Measurements from ENCODE around the gene TPX2. TPM values are rescaled to one million over a fixed set of nuclear protein-coding genes. Genes with fewer than 3 reads are reported as not detected.

Gene TPX2
- total RNA-seq, 8 experiments from 2014 or later = 1.1 to 75.3 (median 6.1) TPM

DNA sequence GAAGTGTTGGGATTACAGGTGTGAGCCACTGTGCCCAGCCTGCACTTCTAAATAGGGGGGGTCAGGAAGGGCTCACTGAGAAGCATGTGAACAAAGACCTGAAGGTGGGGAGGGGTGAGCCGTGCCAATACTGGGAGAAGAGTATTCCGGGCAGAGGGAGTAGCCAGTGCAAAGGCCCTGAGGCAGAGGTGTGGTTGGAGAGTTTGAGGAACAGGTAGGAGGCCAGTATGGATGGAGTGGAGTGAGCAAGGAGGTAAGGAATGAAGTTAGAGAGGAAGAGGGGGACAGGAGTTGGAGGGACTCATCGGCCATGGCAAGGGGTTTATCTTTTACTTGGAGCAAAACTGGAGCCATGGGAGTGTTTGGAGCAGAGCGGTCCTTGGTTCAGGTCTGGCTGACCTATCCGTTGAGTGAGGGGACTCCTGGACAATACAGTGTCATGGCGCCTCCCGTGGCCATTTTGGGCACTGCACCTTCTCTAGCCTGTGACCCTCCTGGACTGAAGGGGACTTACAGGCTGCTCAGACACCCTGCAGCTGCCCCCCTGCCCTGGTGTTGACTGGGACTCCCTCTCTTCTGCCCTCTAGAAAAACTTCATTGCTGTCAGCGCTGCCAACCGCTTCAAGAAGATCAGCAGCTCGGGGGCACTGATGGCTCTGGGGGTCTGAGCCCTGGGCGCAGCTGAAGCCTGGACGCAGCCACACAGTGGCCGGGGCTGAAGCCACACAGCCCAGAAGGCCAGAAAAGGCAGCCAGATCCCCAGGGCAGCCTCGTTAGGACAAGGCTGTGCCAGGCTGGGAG lies 94.2 kb downstream of the TPX2 start:
- H3K4me3 ChIP-seq = no peak overlapping the region
- 14 to 100% (median 69%) methylated on average over 1 to 7 of the region's 14 CpGs; no CpG with 5 or more reads in 2 of the 10 experiments for WGBS, 10 experiments
- no peak overlapping the region for H3K27ac ChIP-seq
- H3K4me1 ChIP-seq (replicated peaks in 1 of 2) = peaks cover 8 to 18% of the 10 kb centered on the region in 2 donors
- ATAC-seq (replicated peaks in 6 of 8) = peak; percentile 6 to 67 (median 40)
- in situ Hi-C loops (cut with MboI; ENCODE audit: low pct_unique_long_range_greater_than_20kb in 2 of 9, low sequenced_read_pairs in 9 of 9, unreplicated experiment in 9 of 9) = loop anchor here in 2 of 9 experiments (25.0 kb wide), 2 partner anchors 254 to 829 kb away; partner anchors contain the start of gene C20orf203 (in 1 of the 2)

DNA sequence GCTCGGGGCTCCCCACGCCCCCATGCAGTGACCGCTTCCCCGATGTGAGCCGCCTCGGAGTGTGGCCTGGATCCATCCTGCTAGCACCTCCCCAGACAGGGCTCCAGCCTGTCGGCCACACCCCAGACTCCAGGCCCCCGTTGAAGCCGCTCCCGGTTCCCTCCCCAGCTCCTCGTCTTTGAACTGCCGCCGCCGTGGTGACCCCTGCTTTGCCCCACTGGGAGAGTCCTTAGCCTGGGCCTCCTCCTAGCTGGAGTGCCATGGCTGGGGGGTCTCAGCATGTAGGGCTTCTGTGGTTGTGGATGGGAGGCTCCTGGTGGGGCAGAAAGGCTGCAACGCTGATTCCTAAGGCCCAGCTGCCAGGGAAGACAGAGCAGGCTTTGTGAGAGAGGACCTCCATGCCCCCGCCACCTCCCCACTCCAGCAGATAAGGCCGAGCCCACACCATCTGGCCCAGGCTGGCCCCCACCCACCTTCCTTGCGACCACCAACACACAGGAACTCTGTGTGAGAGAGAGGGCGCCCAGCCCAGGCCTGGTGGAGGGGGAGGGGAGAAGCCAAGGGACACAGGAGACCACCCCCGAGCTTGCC lies 94.9 kb downstream of the TPX2 start:
- no peak overlapping the region for H3K27ac ChIP-seq
- H3K4me3 ChIP-seq = no peak overlapping the region
- ATAC-seq (replicated peaks in 6 of 8) = peak in 6 of 8 experiments; percentile 2 to 24 (median 14)
- in situ Hi-C loops (cut with MboI; ENCODE audit: low pct_unique_long_range_greater_than_20kb in 2 of 9, low sequenced_read_pairs in 9 of 9, unreplicated experiment in 9 of 9) = loop anchor here in 2 of 9 experiments (25.0 kb wide), 2 partner anchors 253 to 828 kb away; partner anchors contain the start of gene C20orf203 (in 1 of the 2)
- WGBS, 10 experiments = 0% methylated on average over 1 of the region's 20 CpGs; no CpG with 5 or more reads in 9 of the 10 experiments
- peaks cover 8 to 18% of the 10 kb centered on the region in 2 donors for H3K4me1 ChIP-seq (replicated peaks in 1 of 2)

DNA sequence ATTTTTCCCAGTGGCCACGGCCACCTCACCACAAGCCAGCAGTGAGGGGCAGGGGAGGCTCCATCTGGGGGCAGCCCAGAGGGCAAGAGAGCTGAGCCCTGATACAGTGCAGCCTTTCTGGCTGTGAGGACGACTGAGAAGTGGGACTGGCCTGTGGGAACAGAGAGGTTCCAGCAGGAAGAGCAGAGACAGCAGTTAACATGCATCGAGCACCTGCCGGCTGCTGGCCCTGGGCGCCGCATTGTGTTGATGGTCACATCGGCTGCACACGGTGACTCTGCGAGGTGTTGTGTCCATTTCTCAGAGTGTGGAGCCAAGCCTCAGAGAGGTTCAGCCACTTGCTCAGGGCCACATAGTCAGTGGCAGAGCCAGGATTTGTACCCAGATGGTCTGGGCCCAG lies 96.5 kb downstream of the TPX2 start:
- peak in 2 of 8 experiments; percentile 6 to 11 for ATAC-seq (replicated peaks in 6 of 8)
- WGBS, 10 experiments = 85 to 100% methylated on average over 1 to 6 of the region's 9 CpGs; no CpG with 5 or more reads in 8 of the 10 experiments
- no peak overlapping the region for H3K4me3 ChIP-seq
- H3K4me1 ChIP-seq (replicated peaks in 1 of 2) = peaks cover 8 to 18% of the 10 kb centered on the region in 2 donors
- in situ Hi-C loops (cut with MboI; ENCODE audit: low pct_unique_long_range_greater_than_20kb in 2 of 9, low sequenced_read_pairs in 9 of 9, unreplicated experiment in 9 of 9) = loop anchor here in 2 of 9 experiments (25.0 kb wide), 2 partner anchors 252 to 827 kb away; partner anchors contain the start of gene C20orf203 (in 1 of the 2)
- H3K27ac ChIP-seq = peak overlapping the region in 1 of 2 donors; percentile 10

DNA sequence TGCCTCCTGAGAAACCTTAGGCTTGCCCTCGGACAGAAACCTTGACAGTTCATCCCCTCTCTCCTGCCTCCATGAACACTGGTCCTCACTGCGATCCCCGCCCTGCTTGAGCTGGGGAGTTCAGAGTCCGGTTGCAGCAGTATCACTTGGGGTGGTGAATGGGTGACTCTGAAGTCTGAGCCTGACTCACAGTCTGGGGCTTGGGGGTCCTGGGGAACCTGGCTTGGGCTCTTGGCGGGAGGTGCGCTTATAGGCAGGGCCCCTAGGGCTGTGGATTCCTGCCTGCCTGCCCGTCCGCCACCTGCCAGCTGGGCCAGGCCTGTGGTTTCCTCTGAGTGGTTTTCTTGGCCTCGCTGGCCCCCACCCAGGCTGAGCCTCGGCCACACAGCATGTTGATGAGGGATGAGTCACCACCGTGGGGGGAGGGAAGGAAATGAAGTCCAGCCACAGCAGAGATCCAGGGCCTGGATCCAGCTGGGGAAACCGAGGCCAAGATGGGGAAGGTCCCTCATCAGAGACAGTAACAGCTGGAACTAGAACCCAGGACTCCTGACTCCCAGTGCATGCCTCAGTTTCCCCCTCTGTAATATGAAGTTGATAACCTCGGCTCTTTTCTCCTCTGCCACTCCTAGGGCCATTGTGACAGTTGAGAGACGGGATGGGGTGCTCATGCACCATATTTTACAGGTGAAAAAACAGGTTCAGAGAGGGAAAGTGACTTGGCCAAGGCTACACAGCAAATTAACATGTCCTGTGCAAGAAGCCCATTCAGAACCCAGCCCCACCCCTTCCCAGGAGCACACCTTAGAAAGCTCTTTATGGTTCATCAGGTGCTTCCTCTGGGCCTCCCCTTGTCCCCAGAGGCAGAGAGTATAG lies 97.1 kb downstream of the TPX2 start:
- in situ Hi-C loops (cut with MboI; ENCODE audit: low pct_unique_long_range_greater_than_20kb in 2 of 9, low sequenced_read_pairs in 9 of 9, unreplicated experiment in 9 of 9) = loop anchor here in 2 of 9 experiments (25.0 kb wide), 2 partner anchors 251 to 826 kb away; partner anchors contain the start of gene C20orf203 (in 1 of the 2)
- Histone ChIP-seq H3K4me3 (no peak overlapping the region), H3K4me1 (replicated peaks in 1 of 2) (peaks cover 8 to 18% of the 10 kb centered on the region in 2 donors), H3K27ac (peak overlapping the region in 1 of 2 donors; percentile 10)
- peak; percentile 83 to 91 (median 88) for ATAC-seq (replicated peaks in 6 of 8)
- 0 to 90% (median 58%) methylated on average over 1 to 5 of the region's 14 CpGs; no CpG with 5 or more reads in 4 of the 10 experiments for WGBS, 10 experiments

DNA sequence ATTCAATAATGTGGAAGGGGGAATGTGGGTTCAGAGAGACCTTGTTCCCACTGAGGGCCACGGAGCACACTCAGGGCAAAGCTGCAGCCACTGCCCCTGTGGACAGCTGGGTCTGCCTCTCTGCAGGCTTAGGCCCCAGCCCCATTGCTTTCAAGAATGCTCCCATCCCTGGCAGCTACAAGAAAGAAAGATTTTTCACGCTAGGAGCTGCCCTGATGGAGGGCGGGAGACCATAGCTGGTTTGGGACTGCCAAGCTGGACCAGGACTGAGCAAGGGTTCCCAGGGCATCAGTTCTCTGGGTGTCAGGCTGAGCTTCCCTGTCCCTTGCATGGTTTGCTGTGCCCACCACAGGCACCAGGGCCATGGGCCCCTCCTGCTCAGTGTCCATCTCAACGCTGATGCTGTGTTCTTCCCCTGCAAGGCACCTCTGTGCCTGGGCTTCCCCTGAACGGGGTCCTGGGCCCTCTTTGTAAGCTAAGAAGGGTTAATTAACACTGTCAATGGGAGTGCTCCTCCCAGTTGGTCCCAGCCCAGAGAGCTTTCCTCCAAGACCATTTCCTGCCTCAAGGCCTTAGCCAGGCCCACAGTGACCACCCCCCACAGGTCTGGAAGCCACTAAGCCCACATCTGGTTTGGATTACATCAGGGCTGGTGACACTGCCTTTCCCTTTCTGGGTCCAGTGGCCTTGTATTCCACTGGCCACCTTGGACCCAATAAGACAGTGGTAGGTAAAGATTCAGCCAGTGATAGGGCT lies 97.9 kb downstream of the TPX2 start:
- in situ Hi-C loops (cut with MboI; ENCODE audit: low pct_unique_long_range_greater_than_20kb in 2 of 9, low sequenced_read_pairs in 9 of 9, unreplicated experiment in 9 of 9) = loop anchor here in 2 of 9 experiments (25.0 kb wide), 2 partner anchors 250 to 825 kb away; partner anchors contain the start of gene C20orf203 (in 1 of the 2)
- H3K4me3 ChIP-seq = no peak overlapping the region
- WGBS, 10 experiments = 57 to 100% (median 76%) methylated on average over 1 to 3 of the region's 5 CpGs; no CpG with 5 or more reads in 4 of the 10 experiments
- H3K4me1 ChIP-seq (replicated peaks in 1 of 2) = peaks cover 9 to 20% of the 10 kb centered on the region in 2 donors
- peak in 1 of 8 experiments; percentile 36 for ATAC-seq (replicated peaks in 6 of 8)
- H3K27ac ChIP-seq = no peak overlapping the region

DNA sequence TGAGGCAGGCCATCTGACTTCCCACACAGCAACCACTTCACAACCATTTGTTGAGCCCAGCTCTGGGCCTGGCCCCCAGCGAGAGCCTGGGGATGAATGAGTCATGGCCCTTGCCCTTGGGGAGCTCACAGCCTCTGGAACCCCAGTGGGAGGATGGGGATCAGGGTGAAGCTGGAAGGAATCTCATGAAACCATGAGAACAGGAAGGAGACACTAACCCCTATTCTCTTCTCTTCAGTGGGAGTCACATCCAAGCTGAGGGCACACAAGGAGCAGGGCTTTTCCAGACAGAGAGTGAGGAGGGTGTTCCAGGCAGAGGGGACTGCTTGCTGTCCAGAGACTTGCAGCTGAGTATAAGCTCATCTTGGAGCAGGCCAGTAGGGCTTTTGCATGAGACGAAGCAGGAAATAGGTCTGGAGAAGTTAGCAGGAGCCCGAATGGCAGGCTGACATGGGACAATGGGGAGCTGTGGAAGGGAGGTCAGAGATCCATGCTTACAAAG lies 98.9 kb downstream of the TPX2 start:
- Histone ChIP-seq H3K4me3 (no peak overlapping the region), H3K4me1 (replicated peaks in 1 of 2) (peaks cover 18 to 29% of the 10 kb centered on the region in 2 donors), H3K27ac (no peak overlapping the region)
- 0 to 49% (median 42%) methylated on average over 1 to 3 of the region's 3 CpGs; no CpG with 5 or more reads in 5 of the 10 experiments for WGBS, 10 experiments
- peak in 1 of 8 experiments; percentile 11 for ATAC-seq (replicated peaks in 6 of 8)
- in situ Hi-C loops (cut with MboI; ENCODE audit: low pct_unique_long_range_greater_than_20kb in 2 of 9, low sequenced_read_pairs in 9 of 9, unreplicated experiment in 9 of 9) = loop anchor here in 2 of 9 experiments (25.0 kb wide), 2 partner anchors 249 to 824 kb away; partner anchors contain the start of gene C20orf203 (in 1 of the 2)

DNA sequence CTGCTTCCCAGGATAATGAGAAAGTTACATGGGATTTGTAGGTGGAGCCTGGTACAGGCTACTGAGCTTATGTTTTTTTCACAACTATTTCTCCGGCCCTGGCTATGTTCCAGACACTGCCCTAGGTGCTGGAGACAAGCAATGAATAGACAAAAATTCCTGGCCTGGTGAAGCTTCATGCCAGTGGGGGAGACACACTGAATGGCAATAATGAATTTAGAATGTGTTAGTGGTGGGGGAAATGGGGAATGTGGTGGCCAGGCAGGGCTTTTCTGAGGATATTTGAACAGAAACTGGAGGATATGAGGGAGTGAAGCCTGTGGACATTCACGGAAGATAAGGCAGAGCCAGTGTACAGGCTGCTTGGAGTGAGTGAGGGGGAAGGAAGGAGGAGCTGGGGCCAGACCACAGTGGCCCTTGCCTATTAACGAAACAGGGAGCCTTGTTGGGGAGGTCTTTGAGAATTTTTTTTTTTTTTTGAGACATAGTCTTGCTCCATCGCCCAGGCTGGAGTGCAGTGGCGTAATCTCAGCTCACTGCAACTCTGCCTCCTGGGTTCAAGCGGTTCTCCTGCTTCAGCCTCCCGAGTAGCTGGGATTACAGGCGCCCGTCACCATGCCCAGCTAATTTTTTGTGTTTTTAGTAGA lies 99.7 kb downstream of the TPX2 start:
- H3K27ac ChIP-seq = no peak overlapping the region
- in situ Hi-C loops (cut with MboI; ENCODE audit: low pct_unique_long_range_greater_than_20kb in 2 of 9, low sequenced_read_pairs in 9 of 9, unreplicated experiment in 9 of 9) = loop anchor here in 2 of 9 experiments (25.0 kb wide), 2 partner anchors 249 to 824 kb away; partner anchors contain the start of gene C20orf203 (in 1 of the 2)
- no peak overlapping the region for H3K4me3 ChIP-seq
- H3K4me1 ChIP-seq (replicated peaks in 1 of 2) = peaks cover 18 to 30% of the 10 kb centered on the region in 2 donors
- WGBS, 10 experiments = 0 to 100% (median 81%) methylated on average over 1 to 9 of the region's 9 CpGs; no CpG with 5 or more reads in 1 of the 10 experiments
- ATAC-seq (replicated peaks in 6 of 8) = peak in 1 of 8 experiments; percentile 3

DNA sequence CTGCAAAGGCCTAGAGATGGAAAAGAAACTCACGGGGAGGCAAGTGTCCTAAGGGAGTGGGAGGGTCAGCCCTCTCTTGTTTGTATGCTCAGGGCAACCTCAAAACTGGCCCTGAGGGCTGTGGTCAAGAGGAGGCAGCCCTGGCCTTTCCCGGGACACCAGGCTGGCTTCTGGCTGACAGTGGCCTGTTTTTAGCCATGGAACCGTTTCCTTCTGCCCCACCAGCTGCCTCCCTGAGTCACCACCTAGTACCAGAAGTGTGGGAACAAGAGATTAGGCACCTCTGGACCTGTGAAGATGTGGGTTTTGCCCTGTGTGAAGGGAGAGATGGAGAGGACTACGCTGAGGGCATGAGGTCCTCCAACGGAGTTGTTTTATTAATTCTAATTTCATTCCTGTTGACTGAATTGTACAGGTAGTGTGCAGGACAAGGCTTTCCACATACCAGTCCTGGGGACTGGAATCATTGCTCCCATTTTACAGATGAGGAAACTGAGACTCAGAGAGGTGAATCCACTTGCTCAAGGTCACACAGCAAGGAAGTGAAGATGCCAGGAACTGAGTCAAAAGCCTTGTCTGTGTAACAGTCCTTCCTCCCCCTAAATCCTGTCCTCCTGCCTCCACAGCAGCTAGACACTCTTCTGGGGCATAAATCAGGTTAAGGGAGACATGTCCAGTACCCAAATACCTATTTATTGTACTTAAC lies 100.8 kb downstream of the TPX2 start:
- Histone ChIP-seq H3K27ac (no peak overlapping the region), H3K4me1 (replicated peaks in 1 of 2) (peaks cover 17 to 34% of the 10 kb centered on the region in 2 donors), H3K4me3 (no peak overlapping the region)
- in situ Hi-C loops (cut with MboI; ENCODE audit: low pct_unique_long_range_greater_than_20kb in 2 of 9, low sequenced_read_pairs in 9 of 9, unreplicated experiment in 9 of 9) = loop anchor here in 2 of 9 experiments (25.0 kb wide), 2 partner anchors 247 to 822 kb away; partner anchors contain the start of gene C20orf203 (in 1 of the 2)
- WGBS, 10 experiments = 0 to 74% (median 60%) methylated on average over 1 to 3 of the region's 5 CpGs; no CpG with 5 or more reads in 5 of the 10 experiments
- no peak for ATAC-seq (replicated peaks in 6 of 8)

DNA sequence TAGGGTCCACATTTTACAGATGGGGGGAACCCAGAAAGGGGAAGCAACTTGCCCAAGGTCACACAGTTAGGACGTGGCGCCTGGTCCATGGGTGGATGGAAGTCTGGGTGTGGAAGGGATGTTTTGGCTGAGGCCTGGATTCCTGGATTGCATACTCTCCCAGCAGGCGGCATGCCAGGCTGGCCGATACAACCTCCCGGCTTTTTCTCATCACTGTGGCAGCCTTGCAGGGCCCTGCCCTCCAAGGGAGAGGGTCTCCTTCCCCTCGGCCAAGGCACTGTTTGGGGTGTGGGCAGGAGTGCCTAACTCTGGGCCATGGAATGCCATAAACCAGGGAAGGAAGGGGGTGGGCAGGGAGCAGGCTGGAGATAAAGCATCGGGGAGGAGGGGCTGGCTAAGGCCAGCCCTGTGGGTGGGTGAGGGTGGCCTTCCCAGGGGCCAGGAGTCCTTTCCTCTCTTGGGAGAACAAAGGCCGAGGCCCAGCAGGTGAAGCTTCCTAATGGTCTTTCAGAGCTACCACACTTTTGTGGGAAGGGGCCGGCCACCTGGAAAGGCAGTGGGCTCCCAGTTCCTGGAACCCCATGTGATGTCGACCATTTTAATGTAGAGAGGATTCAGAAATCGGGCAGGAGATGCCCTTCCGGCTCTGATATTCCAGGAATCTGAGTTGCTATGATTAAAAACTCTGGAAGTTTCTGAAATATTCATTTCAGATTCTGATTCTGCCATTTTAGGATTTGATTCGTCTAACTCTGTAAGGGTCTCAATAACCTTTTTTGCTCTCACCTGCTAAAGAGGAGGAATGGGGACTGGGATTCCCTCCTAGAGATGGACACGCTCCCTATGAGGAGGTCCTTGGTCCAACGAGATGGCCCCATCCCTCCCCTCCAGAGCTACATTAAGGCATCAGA lies 102.1 kb downstream of the TPX2 start:
- in situ Hi-C loops (cut with MboI; ENCODE audit: low pct_unique_long_range_greater_than_20kb in 2 of 9, low sequenced_read_pairs in 9 of 9, unreplicated experiment in 9 of 9) = loop anchor here in 2 of 9 experiments (25.0 kb wide), 2 partner anchors 246 to 821 kb away; partner anchors contain the start of gene C20orf203 (in 1 of the 2)
- H3K4me1 ChIP-seq (replicated peaks in 1 of 2) = peaks cover 21 to 40% of the 10 kb centered on the region in 2 donors
- no peak for ATAC-seq (replicated peaks in 6 of 8)
- no peak overlapping the region for H3K4me3 ChIP-seq
- no peak overlapping the region for H3K27ac ChIP-seq
- WGBS, 10 experiments = 60 to 100% (median 84%) methylated on average over 1 to 6 of the region's 15 CpGs; no CpG with 5 or more reads in 4 of the 10 experiments

Measured in motor neuron (in vitro differentiated cells).